ENCODE results near the gene SHOX. TPM values are rescaled to one million over a fixed set of nuclear protein-coding genes. Genes with fewer than 3 reads are reported as not detected.
"Not testable (repeated sequence)": the region's sequence is repeated elsewhere in the genome, so short reads cannot be mapped to it uniquely, and the experiment has no call there.

The SHOX gene
- total RNA-seq, 2 donors from 2014 or later: not detected

DNA sequence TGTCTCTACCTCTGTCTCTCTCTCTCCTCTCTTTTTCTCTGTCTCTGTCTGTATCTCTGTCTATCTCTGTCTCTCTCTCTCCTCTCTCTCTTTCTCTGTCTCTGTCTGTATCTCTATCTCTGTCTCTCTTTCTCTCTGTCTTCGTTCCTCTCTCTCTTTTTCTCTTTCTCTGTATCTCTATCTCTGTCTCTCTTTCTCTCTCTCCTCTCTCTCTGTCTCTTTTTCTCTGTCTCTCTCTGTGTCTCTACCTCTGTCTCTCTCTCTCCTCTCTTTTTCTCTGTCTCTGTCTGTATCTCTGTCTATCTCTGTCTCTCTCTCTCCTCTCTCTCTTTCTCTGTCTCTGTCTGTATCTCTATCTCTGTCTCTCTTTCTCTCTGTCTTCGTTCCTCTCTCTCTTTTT, 4.5 kb upstream of the SHOX start:
- not testable (repeated sequence) for ATAC-seq (replicated peaks in 1 of 2)
- H3K27me3 Mint-ChIP-seq (ENCODE audit: low read depth): peaks cover 81% of the 10 kb centered on the region

DNA sequence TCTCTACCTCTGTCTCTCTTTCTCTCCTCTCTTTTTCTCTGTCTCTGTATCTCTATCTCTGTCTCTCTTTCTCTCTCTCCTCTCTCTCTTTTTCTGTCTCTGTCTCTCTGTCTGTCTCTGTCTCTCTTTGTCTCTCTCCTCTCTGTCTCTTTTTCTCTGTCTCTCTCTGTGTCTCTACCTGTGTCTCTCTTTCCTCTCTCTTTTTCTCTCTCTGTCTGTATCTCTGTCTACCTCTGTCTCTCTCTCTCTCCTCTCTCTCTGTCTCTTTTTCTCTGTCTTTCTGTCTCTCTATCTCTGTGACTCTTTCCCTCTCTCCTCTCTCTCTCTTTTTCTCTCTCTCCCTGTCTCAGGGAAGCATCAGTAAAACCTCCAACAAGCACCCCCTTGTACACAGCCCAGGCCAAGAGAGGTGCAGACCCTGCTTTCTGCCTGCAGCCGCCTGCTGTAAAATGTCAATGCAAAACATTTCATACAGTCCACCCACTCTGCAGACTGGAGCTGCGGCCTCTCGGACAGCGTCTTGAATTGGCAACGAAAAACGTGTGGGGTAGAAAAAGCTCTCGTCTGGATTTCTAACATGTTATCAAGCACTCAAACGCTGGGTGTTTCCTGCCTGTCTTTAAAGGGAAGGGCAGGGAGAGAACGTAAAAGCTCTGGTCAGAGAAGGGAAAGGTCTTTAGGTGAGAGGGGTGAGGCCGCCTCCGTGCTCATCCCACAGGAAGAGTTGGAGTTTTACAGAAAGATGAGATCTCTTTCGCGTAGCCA, 3.7 kb upstream of the SHOX start:
- DNase-seq: no peak
- Mint-ChIP-seq H3K4me1 (ENCODE audit: low read depth) (peaks cover 7% of the 10 kb centered on the region), H3K27ac (no peak overlapping the region), H3K4me3 (no peak overlapping the region), H3K27me3 (ENCODE audit: low read depth) (peaks cover 84% of the 10 kb centered on the region), H3K9me3 (peaks cover 4 to 9% of the 10 kb centered on the region in 2 donors), H3K36me3 (ENCODE audit: insufficient read depth in 2 of 2) (peaks cover 8 to 10% of the 10 kb centered on the region in 2 donors)
- ATAC-seq (replicated peaks in 1 of 2): no peak

More for the DNA sequence above, 4.5 kb upstream of the SHOX start:
- DNase-seq; H3K9me3 Mint-ChIP-seq; H3K4me1 Mint-ChIP-seq (ENCODE audit: low read depth); H3K36me3 Mint-ChIP-seq (ENCODE audit: insufficient read depth in 2 of 2); H3K4me3 Mint-ChIP-seq; H3K27ac Mint-ChIP-seq: not testable (repeated sequence)

GRCh38 chrX:627510-627981, 3.0 kb upstream of the SHOX start:
- DNase-seq: no peak
- H3K27ac Mint-ChIP-seq: no peak overlapping the region
- no peak for ATAC-seq (replicated peaks in 1 of 2)
- H3K4me3 Mint-ChIP-seq: no peak overlapping the region
- peaks cover 4 to 9% of the 10 kb centered on the region in 2 donors for H3K9me3 Mint-ChIP-seq
- peaks cover 7% of the 10 kb centered on the region for H3K4me1 Mint-ChIP-seq (ENCODE audit: low read depth)
- H3K36me3 Mint-ChIP-seq (ENCODE audit: insufficient read depth in 2 of 2): peaks cover 8 to 10% of the 10 kb centered on the region in 2 donors
- peaks cover 84% of the 10 kb centered on the region for H3K27me3 Mint-ChIP-seq (ENCODE audit: low read depth)

GRCh38 chrX:627995-628394, 2.6 kb upstream of the SHOX start:
- no peak for ATAC-seq (replicated peaks in 1 of 2)
- peaks cover 7% of the 10 kb centered on the region for H3K4me1 Mint-ChIP-seq (ENCODE audit: low read depth)

DNA sequence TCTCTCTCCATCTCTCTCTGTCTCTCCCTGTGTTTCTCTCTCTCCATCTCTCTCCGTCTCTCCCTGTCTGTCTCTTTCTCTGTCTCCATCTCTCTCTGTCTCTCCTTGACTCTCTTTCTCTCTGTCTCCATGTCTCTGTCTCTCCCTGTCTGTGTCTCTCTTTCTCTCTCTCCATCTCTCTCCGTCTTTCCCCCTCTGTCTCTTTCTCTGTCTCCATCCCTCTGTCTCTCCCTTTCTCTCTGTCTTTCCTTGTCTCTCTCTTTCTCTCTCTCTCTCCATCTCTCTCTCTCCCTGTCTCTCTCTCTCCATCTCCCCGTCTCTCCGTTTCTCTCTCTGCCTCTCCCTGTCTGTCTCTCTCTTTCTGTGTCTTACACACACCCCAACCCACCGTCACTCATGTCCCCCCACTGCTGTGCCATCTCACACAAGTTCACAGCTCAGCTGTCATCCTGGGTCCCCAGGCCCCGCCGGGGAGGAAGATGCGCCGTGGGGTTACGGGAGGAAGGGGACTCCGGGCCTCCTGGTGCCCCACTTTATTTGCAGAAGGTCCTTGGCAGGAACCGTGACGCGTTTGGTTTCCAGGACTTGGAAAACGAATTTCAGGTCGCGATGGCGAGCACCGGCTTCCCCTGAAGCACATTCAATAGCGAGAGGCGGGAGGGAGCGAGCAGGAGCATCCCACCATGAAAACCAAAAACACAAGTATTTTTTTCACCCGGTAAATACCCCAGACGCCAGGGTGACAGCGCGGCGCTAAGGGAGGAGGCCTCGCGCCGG, 1.2 kb upstream of the SHOX start:
- Mint-ChIP-seq H3K27me3 (ENCODE audit: low read depth) (peaks cover 92% of the 10 kb centered on the region), H3K9me3 (peaks cover 4 to 9% of the 10 kb centered on the region in 2 donors), H3K27ac (peak overlapping the region; percentile 26), H3K4me3 (no peak overlapping the region), H3K4me1 (ENCODE audit: low read depth) (peaks cover 7% of the 10 kb centered on the region), H3K36me3 (ENCODE audit: insufficient read depth in 2 of 2) (peaks cover 8 to 10% of the 10 kb centered on the region in 2 donors)
- ATAC-seq (replicated peaks in 1 of 2) (no peak), DNase-seq (no peak)

More at GRCh38 chrX:627995-628394, 2.6 kb upstream of the SHOX start:
- Mint-ChIP-seq H3K36me3 (ENCODE audit: insufficient read depth in 2 of 2) (peaks cover 8 to 10% of the 10 kb centered on the region in 2 donors), H3K4me3 (no peak overlapping the region), H3K9me3 (peaks cover 4 to 9% of the 10 kb centered on the region in 2 donors), H3K27ac (no peak overlapping the region), H3K27me3 (ENCODE audit: low read depth) (peaks cover 84% of the 10 kb centered on the region)
- DNase-seq: no peak

DNA sequence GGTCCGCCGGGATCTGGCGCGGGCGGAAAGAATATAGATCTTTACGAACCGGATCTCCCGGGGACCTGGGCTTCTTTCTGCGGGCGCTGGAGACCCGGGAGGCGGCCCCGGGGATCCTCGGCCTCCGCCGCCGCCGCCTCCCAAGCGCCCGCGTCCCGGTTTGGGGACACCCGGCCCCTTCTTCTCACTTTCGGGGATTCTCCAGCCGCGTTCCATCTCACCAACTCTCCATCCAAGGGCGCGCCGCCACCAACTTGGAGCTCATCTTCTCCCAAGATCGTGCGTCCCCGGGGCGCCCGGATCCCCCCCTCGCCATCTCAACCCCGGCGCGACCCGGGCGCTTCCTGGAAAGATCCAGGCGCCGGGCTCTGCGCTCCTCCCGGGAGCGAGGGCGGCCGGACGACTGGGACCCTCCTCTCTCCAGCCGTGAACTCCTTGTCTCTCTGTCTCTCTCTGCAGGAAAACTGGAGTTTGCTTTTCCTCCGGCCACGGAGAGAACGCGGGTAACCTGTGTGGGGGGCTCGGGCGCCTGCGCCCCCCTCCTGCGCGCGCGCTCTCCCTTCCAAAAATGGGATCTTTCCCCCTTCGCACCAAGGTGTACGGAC, 482 bp upstream of the SHOX start:
- Mint-ChIP-seq H3K27me3 (ENCODE audit: low read depth) (peaks cover 87% of the 10 kb centered on the region), H3K4me1 (ENCODE audit: low read depth) (peaks cover 7% of the 10 kb centered on the region), H3K9me3 (peaks cover 4 to 9% of the 10 kb centered on the region in 2 donors), H3K4me3 (peak overlapping the region in 1 of 2 donors; percentile 9), H3K36me3 (ENCODE audit: insufficient read depth in 2 of 2) (peaks cover 8 to 10% of the 10 kb centered on the region in 2 donors), H3K27ac (no peak overlapping the region)
- DNase-seq: no peak
- no peak for ATAC-seq (replicated peaks in 1 of 2)

GRCh38 chrX:631802-632365, 1.3 kb downstream of the SHOX start:
- no peak overlapping the region for H3K4me3 Mint-ChIP-seq
- H3K4me1 Mint-ChIP-seq (ENCODE audit: low read depth): peaks cover 2% of the 10 kb centered on the region
- H3K27ac Mint-ChIP-seq: peak overlapping the region; percentile 34
- peaks cover under 1 to 4% of the 10 kb centered on the region in 2 donors for H3K36me3 Mint-ChIP-seq (ENCODE audit: insufficient read depth in 2 of 2)
- peaks cover 82% of the 10 kb centered on the region for H3K27me3 Mint-ChIP-seq (ENCODE audit: low read depth)
- ATAC-seq (replicated peaks in 1 of 2) (no peak), DNase-seq (no peak)
- H3K9me3 Mint-ChIP-seq: peaks cover 0 to 3% of the 10 kb centered on the region in 2 donors

DNA sequence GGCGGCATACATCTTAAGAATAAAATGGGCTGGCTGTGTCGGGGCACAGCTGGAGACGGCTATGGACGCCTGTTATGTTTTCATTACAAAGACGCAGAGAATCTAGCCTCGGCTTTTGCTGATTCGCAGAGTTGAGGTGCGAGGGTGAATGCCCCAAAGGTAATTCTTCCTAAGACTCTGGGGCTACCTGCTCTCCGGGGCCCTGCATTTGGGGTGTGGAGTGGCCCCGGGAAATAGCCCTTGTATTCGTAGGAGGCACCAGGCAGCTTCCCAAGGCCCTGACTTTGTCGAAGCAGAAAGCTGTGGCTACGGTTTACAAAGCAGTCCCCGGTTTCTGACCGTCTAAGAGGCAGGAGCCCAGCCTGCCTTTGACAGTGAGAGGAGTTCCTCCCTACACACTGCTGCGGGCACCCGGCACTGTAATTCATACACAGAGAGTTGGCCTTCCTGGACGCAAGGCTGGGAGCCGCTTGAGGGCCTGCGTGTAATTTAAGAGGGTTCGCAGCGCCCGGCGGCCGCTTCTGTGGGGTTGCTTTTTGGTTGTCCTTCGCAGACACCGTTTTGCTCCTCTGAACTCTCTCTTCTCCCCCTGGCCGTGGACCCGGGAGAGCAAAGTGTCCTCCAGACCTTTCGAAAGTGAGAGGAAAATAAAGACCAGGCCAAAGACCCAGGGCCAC, 1.9 kb downstream of the SHOX start:
- ATAC-seq (replicated peaks in 1 of 2) (no peak), DNase-seq (no peak)
- no peak overlapping the region for H3K4me3 Mint-ChIP-seq
- no peaks in the 10 kb centered on the region for H3K4me1 Mint-ChIP-seq (ENCODE audit: low read depth)
- peaks cover 83% of the 10 kb centered on the region for H3K27me3 Mint-ChIP-seq (ENCODE audit: low read depth)
- peaks cover 0 to 2% of the 10 kb centered on the region in 2 donors for H3K9me3 Mint-ChIP-seq
- no peak overlapping the region for H3K27ac Mint-ChIP-seq
- peaks cover 0 to 3% of the 10 kb centered on the region in 2 donors for H3K36me3 Mint-ChIP-seq (ENCODE audit: insufficient read depth in 2 of 2)

GRCh38 chrX:633043-633984, 2.7 kb downstream of the SHOX start:
- no peak for DNase-seq
- Mint-ChIP-seq H3K9me3 (peaks cover 0 to 2% of the 10 kb centered on the region in 2 donors), H3K4me3 (no peak overlapping the region), H3K27me3 (ENCODE audit: low read depth) (peaks cover 83% of the 10 kb centered on the region), H3K4me1 (ENCODE audit: low read depth) (no peaks in the 10 kb centered on the region), H3K36me3 (ENCODE audit: insufficient read depth in 2 of 2) (no peaks in the 10 kb centered on the region), H3K27ac (no peak overlapping the region)
- ATAC-seq (replicated peaks in 1 of 2): no peak

DNA sequence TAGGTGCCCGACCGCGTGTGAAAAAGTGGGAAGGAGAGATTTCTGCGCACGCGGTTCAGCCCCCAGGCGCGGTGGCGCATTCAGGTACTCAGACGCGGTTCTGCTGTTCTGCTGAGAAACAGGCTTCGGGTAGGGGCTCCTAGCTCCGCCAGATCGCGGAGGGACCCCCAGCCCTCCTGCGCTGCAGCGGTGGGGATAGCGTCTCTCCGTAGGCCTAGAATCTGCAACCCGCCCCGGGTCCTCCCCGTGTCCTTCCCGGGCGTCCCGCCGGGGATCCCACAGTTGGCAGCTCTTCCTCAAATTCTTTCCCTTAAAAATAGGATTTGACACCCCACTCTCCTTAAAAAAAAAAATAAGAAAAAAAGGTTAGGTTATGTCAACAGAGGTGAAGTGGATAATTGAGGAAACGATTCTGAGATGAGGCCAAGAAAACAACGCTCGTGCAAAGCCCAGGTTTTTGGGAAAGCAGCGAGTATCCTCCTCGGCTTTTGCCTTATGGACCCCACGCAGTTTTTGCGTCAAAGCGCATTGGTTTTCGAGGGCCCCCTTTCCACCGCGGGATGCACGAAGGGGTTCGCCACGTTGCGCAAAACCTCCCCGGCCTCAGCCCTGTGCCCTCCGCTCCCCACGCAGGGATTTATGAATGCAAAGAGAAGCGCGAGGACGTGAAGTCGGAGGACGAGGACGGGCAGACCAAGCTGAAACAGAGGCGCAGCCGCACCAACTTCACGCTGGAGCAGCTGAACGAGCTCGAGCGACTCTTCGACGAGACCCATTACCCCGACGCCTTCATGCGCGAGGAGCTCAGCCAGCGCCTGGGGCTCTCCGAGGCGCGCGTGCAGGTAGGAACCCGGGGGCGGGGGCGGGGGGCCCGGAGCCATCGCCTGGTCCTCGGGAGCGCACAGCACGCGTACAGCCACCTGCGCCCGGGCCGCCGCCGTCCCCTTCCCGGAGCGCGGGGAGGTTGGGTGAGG, 3.7 kb downstream of the SHOX start:
- Mint-ChIP-seq H3K9me3 (peaks cover 0 to under 1% of the 10 kb centered on the region in 2 donors), H3K27me3 (ENCODE audit: low read depth) (peaks cover 84% of the 10 kb centered on the region), H3K4me1 (ENCODE audit: low read depth) (no peaks in the 10 kb centered on the region), H3K4me3 (no peak overlapping the region), H3K36me3 (ENCODE audit: insufficient read depth in 2 of 2) (no peaks in the 10 kb centered on the region), H3K27ac (no peak overlapping the region)
- DNase-seq: no peak
- ATAC-seq (replicated peaks in 1 of 2): no peak
